ENCODE results near the gene PODXL. TPM values are rescaled to one million over a fixed set of nuclear protein-coding genes. Genes with fewer than 3 reads are reported as not detected.

PODXL gene
- total RNA-seq, 1 experiment from 2014 or later = 32.3 TPM

DNA sequence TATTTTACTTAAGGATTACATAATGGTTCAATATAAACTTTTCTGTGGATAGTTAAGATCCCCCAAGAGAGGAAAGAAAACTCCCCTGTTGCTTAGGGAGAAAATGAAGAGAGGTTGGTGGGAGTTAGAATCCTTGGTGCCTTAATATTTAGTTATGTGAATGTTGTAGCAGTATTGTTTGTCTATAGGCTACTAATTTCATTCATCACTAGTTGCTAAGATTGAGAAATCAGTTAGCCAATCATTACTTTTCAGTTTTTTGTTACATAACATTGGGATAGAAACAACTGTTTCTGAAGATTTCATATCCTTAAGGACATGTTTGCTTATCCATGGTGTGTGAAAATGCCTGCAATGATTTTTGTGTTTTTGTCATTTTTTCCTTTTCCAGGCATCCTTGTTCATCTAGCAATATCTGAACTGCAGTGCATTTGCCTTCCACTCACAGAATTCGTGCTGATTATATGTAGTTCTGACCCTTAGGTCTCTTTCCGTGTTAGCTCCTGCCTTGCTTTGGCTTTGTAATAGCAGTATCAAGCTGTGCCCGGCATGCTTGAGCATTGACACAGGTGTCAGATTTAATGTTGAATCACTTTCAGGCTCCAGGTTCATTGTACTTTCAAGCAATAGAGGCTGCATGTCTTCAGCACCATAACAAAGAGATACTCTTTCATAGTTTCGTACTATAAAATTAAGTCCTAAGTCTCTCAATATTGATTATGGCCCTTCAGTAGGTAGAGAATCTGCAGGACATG lies 85.0 kb downstream of the PODXL start:
- H3K4me1 ChIP-seq (ENCODE audit: control insufficient read depth, insufficient read depth, low read length) = no peaks in the 10 kb centered on the region
- ATAC-seq (no peak), DNase-seq (ENCODE audit: low read depth, low spot score) (no peak)
- CTCF ChIA-PET = no interaction called here
- intact Hi-C loops (cut with micrococcal nuclease; ENCODE audit: unreplicated experiment) = no loop called here
- in situ Hi-C loops (cut with HindIII; ENCODE audit: low pct_unique_long_range_greater_than_20kb, low sequenced_read_pairs) = no loop called here
- no peaks in the 10 kb centered on the region for H3K9me3 ChIP-seq (ENCODE audit: control insufficient read depth, insufficient read depth, low read depth, low read length)
- TF ChIP-seq POLR2AphosphoS5 (IDR thresholded peaks at IDR 0.05; ENCODE audit: low read depth, low read length) = no peak
- TF ChIP-seq SIN3A (IDR thresholded peaks at IDR 0.05; ENCODE audit: borderline replicate concordance, insufficient read depth, low read depth, low read length) = no peak
- TF ChIP-seq TCF7L2 (IDR thresholded peaks at IDR 0.05; ENCODE audit: low read depth, low read length) = no peak
- TF ChIP-seq, protein P1, sequence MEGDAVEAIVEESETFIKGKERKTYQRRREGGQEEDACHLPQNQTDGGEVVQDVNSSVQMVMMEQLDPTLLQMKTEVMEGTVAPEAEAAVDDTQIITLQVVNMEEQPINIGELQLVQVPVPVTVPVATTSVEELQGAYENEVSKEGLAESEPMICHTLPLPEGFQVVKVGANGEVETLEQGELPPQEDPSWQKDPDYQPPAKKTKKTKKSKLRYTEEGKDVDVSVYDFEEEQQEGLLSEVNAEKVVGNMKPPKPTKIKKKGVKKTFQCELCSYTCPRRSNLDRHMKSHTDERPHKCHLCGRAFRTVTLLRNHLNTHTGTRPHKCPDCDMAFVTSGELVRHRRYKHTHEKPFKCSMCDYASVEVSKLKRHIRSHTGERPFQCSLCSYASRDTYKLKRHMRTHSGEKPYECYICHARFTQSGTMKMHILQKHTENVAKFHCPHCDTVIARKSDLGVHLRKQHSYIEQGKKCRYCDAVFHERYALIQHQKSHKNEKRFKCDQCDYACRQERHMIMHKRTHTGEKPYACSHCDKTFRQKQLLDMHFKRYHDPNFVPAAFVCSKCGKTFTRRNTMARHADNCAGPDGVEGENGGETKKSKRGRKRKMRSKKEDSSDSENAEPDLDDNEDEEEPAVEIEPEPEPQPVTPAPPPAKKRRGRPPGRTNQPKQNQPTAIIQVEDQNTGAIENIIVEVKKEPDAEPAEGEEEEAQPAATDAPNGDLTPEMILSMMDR (IDR thresholded peaks at IDR 0.05) = no peak
- TF ChIP-seq, protein P2, sequence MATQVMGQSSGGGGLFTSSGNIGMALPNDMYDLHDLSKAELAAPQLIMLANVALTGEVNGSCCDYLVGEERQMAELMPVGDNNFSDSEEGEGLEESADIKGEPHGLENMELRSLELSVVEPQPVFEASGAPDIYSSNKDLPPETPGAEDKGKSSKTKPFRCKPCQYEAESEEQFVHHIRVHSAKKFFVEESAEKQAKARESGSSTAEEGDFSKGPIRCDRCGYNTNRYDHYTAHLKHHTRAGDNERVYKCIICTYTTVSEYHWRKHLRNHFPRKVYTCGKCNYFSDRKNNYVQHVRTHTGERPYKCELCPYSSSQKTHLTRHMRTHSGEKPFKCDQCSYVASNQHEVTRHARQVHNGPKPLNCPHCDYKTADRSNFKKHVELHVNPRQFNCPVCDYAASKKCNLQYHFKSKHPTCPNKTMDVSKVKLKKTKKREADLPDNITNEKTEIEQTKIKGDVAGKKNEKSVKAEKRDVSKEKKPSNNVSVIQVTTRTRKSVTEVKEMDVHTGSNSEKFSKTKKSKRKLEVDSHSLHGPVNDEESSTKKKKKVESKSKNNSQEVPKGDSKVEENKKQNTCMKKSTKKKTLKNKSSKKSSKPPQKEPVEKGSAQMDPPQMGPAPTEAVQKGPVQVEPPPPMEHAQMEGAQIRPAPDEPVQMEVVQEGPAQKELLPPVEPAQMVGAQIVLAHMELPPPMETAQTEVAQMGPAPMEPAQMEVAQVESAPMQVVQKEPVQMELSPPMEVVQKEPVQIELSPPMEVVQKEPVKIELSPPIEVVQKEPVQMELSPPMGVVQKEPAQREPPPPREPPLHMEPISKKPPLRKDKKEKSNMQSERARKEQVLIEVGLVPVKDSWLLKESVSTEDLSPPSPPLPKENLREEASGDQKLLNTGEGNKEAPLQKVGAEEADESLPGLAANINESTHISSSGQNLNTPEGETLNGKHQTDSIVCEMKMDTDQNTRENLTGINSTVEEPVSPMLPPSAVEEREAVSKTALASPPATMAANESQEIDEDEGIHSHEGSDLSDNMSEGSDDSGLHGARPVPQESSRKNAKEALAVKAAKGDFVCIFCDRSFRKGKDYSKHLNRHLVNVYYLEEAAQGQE (IDR thresholded peaks at IDR 0.05; ENCODE audit: insufficient read depth in 1 of 2, low read depth in 2 of 2, low read length in 1 of 2) = no peak
- H3K4me3 ChIP-seq (ENCODE audit: low read depth in 2 of 2, low read length in 2 of 2) = no peak overlapping the region
- peaks cover 11% of the 10 kb centered on the region for H3K36me3 ChIP-seq (ENCODE audit: control insufficient read depth, insufficient read depth, low read length)
- no TSS peak for BruUV-seq (replicated peaks)
- no peaks in the 10 kb centered on the region for H3K27me3 ChIP-seq (ENCODE audit: control insufficient read depth, insufficient read depth, low read length)
- POLR2A ChIA-PET = no interaction called here
- no peak overlapping the region for H3K27ac ChIP-seq (ENCODE audit: low read length)

DNA sequence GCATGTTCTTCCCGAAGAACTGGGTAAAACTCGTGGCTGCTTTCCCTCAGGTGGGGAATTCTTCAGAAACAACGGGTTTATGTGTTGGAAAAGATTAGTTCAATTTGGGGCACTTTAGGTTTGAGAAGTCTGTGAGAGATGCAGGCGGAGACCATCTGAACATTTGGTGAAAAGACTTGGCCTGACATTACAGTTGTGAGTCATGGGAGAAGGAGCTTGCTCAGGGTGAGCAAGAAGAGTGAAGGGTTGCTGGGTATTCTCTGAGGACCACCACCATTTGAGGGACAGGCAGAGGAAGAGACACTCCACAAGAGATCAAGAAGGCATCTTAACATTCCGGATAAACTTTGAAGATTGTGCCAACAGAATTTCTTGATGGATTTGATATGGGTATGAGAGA lies 88.6 kb downstream of the PODXL start:
- no peaks in the 10 kb centered on the region for H3K4me1 ChIP-seq (ENCODE audit: control insufficient read depth, insufficient read depth, low read length)
- ChIA-PET POLR2A (no interaction called here), CTCF (no interaction called here)
- intact Hi-C loops (cut with micrococcal nuclease; ENCODE audit: unreplicated experiment) = no loop called here
- ATAC-seq (no peak), DNase-seq (ENCODE audit: low read depth, low spot score) (no peak)
- H3K27me3 ChIP-seq (ENCODE audit: control insufficient read depth, insufficient read depth, low read length) = no peaks in the 10 kb centered on the region
- BruUV-seq (replicated peaks) = no TSS peak
- H3K9me3 ChIP-seq (ENCODE audit: control insufficient read depth, insufficient read depth, low read depth, low read length) = no peaks in the 10 kb centered on the region
- TF ChIP-seq POLR2AphosphoS5 (IDR thresholded peaks at IDR 0.05; ENCODE audit: low read depth, low read length) (no peak), TCF7L2 (IDR thresholded peaks at IDR 0.05; ENCODE audit: low read depth, low read length) (no peak)
- TF ChIP-seq, protein P2 (IDR thresholded peaks at IDR 0.05; ENCODE audit: insufficient read depth in 1 of 2, low read depth in 2 of 2, low read length in 1 of 2) = no peak
- TF ChIP-seq, protein P1 (IDR thresholded peaks at IDR 0.05) = no peak
- H3K4me3 ChIP-seq (ENCODE audit: low read depth in 2 of 2, low read length in 2 of 2) = no peak overlapping the region
- no peak overlapping the region for H3K27ac ChIP-seq (ENCODE audit: low read length)
- in situ Hi-C loops (cut with HindIII; ENCODE audit: low pct_unique_long_range_greater_than_20kb, low sequenced_read_pairs) = no loop called here
- H3K36me3 ChIP-seq (ENCODE audit: control insufficient read depth, insufficient read depth, low read length) = peaks cover 25% of the 10 kb centered on the region
